ENCODE measurements around the gene CFAP157. TPM values are rescaled to one million over a fixed set of nuclear protein-coding genes. Genes with fewer than 3 reads are reported as not detected.

CFAP157 gene
- total and polyA plus RNA-seq, 2 of the 13 experiments (the other 11 are each of a cell fraction or from before 2014, with no cell fraction given): 0.07 TPM; not detected in 1

GRCh38 chr9:127739614-127740330, 33.0 kb downstream of the CFAP157 start:
- no peak for ATAC-seq
- no peak for FAIRE-seq
- Histone ChIP-seq H3K4me2 (ENCODE audit: low read depth, low read length) (peak overlapping the region; percentile 32; the same call in 1 of the 2 replicates), H3K4me1 (ENCODE audit: insufficient read depth, low read length) (peaks cover 27% of the 10 kb centered on the region), H3K9me3 (ENCODE audit: low read length) (no peaks in the 10 kb centered on the region), H3K79me2 (ENCODE audit: insufficient read depth, low read length) (no peaks in the 10 kb centered on the region), H3K9ac (ENCODE audit: insufficient read depth, low read depth, low read length) (no peak overlapping the region), H4K20me1 (ENCODE audit: insufficient read depth, low read length) (no peaks in the 10 kb centered on the region), H3K4me3 (replicated peaks in 1 of 3; ENCODE audit: insufficient read depth in 1 of 3, low read depth in 2 of 3, low read length in 3 of 3) (peak overlapping the region in 1 of 3 experiments; percentile 23; a peak in 2 of 6 replicates), H2AFZ (ENCODE audit: low read length) (no peak overlapping the region), H3K27ac (ENCODE audit: extremely low read length, insufficient read depth, low read length) (no peak overlapping the region), H3K36me3 (replicated peaks in 1 of 2; ENCODE audit: control insufficient read depth in 1 of 2, insufficient read depth in 2 of 2, low read length in 2 of 2) (no peaks in the 10 kb centered on the region), H3K27me3 (ENCODE audit: control insufficient read depth in 1 of 2, insufficient read depth in 2 of 2, low read length in 2 of 2) (peaks cover 5 to 40% of the 10 kb centered on the region in 2 experiments; a peak in 4 of 5 replicates)
- CTCF ChIA-PET (ENCODE audit: low intra/inter-chr PET ratio, low total read pairs): no interaction called here
- DNase-seq (ENCODE audit: low spot score): no peak
- TF ChIP-seq PHF5A (CRISPR knock-in tag; IDR thresholded peaks at IDR 0.05; ENCODE audit: low read depth, unreplicated experiment) (no peak), POLR2G (IDR thresholded peaks at IDR 0.05; ENCODE audit: low read depth, low read length) (no peak), MTF1 (CRISPR knock-in tag; IDR thresholded peaks at IDR 0.05) (no peak), NFRKB (IDR thresholded peaks at IDR 0.05) (no peak), ZNF446 (CRISPR knock-in tag; IDR thresholded peaks at IDR 0.05) (no peak)
- TF ChIP-seq, protein P1, sequence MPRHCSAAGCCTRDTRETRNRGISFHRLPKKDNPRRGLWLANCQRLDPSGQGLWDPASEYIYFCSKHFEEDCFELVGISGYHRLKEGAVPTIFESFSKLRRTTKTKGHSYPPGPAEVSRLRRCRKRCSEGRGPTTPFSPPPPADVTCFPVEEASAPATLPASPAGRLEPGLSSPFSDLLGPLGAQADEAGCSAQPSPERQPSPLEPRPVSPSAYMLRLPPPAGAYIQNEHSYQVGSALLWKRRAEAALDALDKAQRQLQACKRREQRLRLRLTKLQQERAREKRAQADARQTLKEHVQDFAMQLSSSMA (CRISPR knock-in tag; IDR thresholded peaks at IDR 0.05): no peak
- TF ChIP-seq, protein P2, sequence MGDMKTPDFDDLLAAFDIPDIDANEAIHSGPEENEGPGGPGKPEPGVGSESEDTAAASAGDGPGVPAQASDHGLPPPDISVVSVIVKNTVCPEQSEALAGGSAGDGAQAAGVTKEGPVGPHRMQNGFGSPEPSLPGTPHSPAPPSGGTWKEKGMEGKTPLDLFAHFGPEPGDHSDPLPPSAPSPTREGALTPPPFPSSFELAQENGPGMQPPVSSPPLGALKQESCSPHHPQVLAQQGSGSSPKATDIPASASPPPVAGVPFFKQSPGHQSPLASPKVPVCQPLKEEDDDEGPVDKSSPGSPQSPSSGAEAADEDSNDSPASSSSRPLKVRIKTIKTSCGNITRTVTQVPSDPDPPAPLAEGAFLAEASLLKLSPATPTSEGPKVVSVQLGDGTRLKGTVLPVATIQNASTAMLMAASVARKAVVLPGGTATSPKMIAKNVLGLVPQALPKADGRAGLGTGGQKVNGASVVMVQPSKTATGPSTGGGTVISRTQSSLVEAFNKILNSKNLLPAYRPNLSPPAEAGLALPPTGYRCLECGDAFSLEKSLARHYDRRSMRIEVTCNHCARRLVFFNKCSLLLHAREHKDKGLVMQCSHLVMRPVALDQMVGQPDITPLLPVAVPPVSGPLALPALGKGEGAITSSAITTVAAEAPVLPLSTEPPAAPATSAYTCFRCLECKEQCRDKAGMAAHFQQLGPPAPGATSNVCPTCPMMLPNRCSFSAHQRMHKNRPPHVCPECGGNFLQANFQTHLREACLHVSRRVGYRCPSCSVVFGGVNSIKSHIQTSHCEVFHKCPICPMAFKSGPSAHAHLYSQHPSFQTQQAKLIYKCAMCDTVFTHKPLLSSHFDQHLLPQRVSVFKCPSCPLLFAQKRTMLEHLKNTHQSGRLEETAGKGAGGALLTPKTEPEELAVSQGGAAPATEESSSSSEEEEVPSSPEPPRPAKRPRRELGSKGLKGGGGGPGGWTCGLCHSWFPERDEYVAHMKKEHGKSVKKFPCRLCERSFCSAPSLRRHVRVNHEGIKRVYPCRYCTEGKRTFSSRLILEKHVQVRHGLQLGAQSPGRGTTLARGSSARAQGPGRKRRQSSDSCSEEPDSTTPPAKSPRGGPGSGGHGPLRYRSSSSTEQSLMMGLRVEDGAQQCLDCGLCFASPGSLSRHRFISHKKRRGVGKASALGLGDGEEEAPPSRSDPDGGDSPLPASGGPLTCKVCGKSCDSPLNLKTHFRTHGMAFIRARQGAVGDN (CRISPR knock-in tag; IDR thresholded peaks at IDR 0.05): peak; percentile 3; the same call in 1 of the 2 replicates
- TF ChIP-seq, protein P3, sequence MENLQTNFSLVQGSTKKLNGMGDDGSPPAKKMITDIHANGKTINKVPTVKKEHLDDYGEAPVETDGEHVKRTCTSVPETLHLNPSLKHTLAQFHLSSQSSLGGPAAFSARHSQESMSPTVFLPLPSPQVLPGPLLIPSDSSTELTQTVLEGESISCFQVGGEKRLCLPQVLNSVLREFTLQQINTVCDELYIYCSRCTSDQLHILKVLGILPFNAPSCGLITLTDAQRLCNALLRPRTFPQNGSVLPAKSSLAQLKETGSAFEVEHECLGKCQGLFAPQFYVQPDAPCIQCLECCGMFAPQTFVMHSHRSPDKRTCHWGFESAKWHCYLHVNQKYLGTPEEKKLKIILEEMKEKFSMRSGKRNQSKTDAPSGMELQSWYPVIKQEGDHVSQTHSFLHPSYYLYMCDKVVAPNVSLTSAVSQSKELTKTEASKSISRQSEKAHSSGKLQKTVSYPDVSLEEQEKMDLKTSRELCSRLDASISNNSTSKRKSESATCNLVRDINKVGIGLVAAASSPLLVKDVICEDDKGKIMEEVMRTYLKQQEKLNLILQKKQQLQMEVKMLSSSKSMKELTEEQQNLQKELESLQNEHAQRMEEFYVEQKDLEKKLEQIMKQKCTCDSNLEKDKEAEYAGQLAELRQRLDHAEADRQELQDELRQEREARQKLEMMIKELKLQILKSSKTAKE (CRISPR knock-in tag; IDR thresholded peaks at IDR 0.05; ENCODE audit: borderline replicate concordance): no peak
- intact Hi-C loops (cut with micrococcal nuclease; ENCODE audit: unreplicated experiment): loop anchor here (2.0 kb wide), 1 partner anchor 45 kb away; no protein-coding TSS in a partner anchor
- WGBS (ENCODE audit: low lambda C conversion rate): 57% methylated on average over 6 of the region's 19 CpGs
- POLR2A ChIA-PET: interaction anchor here (1.0 to 1.3 kb wide), 3 partner anchors 45 to 157 kb away, joined by 3 to 6 read pairs (median 4); partner anchors contain the start of gene CDK9
- no TSS peak for BruUV-seq (replicated peaks)
- in situ Hi-C loops (cut with HindIII; ENCODE audit: extremely low pct_ligation_motif_present, low pct_unique_long_range_greater_than_20kb): loop anchor here (5.0 to 10.0 kb wide), 2 partner anchors 43 to 235 kb away; no protein-coding TSS in a partner anchor
